Umbilical cord (tissue), 2 donors: ENCODE results near the gene PPP1R13B. TPM values are rescaled to one million over a fixed set of nuclear protein-coding genes. Genes with fewer than 3 reads are reported as not detected.

Experiments
- DNase-seq: peaks from one replicate; pipeline ENCODE4 v3.0.0-alpha.2; 2015; ENCODE audit warnings: low spot score
- total RNA-seq: library from RNA; depleted of rRNA; stranded (reverse); fragments of >200 nt; gene quantifications from one replicate; pipeline ENCODE4 v1.2.3, GENCODE V29; 2014; ENCODE audit warnings: low replicate concordance; ENCODE audit not compliant: insufficient read depth

Gene PPP1R13B
- total RNA-seq, 1 donor from 2014 or later, result 3.4 TPM

DNA sequence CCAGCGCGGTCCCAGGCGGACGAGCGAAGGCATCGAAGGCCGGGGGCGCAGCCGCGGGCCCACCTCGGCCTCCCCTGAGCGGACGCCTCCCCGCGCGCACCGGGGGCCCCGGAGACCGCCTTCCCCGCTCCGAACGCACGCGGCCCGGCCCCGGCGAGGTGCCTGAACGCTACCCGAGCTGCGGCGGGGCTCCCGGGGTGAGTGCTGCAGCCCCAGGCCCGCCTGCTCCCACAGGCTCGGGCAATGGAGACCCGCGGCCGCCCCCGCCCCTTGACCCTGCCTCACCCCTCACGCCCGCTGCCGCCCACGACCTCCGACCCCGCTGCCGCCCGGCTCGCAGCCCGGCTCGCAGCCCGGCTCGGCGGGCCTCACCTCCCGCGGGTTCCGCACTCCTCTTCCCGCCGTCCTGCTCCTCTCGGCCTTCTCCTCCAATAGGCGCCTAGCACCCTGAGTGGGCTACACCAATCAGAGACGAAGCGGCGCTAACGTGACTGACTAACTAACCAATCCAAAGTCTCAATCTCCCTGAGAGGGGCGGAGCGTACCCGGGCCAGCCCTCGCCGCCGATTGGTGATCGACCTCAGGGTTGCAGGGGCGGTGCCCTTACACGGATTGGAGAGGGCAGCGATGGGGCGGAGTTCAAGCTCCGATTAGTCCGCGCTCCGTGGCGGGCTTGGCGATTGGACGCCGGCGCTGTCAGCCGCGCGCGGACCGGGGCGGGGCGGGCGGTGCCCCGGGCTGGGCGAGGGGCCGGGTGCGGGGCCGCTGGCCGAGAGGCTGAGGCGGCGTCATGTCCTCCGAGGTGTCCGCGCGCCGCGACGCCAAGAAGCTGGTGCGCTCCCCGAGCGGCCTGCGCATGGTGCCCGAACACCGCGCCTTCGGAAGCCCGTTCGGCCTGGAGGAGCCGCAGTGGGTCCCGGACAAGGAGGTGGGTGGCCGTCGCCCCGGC, 132.0 kb downstream of the PPP1R13B start, which contains the start of the genes XRCC3 and ZFYVE21:
XRCC3 (minus strand) TSS at position 400 of the 949 bp plus-strand sequence. CDS start 4,364 bp downstream, outside the sequence.
ZFYVE21 (plus strand) TSS at position 759 of the 949 bp plus-strand sequence; CDS start at position 791, 32 bp downstream.
- DNase-seq, result peak; percentile 100

GRCh38 chr14:103714063-103714724, 133.2 kb downstream of the PPP1R13B start:
- DNase-seq, result no peak

- no peak for DNase-seq
Measured at GRCh38 chr14:103713304-103714062, 133.9 kb downstream of the PPP1R13B start.

DNA sequence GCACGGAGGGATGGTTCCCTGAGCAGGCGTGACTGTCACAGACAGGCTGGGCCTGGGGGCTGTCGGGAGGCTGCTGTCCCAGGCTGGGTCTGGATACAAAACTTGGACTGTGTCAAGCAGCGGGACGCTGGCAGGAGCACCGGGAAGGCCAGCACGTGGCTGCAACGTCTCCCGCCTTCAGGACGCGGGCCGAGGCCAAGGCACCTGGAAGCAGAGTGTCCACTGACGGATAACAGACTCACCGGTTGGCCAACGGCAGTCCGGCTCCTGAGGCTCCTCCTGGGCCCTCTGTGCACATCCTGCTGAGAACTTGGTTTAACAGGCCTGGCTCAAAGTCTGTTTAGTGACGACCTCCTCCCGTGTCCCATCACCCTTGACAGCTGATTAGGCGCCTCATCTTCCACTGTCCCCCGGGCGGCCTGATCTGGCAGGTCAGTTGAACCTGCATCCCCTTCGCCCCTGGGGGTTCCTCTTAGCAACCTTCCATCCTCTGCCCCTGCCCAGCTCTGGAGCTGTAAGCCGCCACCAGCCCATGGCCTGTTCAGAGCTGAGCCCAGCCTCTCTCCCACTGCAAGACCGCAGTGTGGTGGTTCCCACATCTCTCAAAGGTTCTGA, 134.6 kb downstream of the PPP1R13B start:
- no peak for DNase-seq

GRCh38 chr14:103711516-103712431, 135.6 kb downstream of the PPP1R13B start:
- no peak for DNase-seq

DNA sequence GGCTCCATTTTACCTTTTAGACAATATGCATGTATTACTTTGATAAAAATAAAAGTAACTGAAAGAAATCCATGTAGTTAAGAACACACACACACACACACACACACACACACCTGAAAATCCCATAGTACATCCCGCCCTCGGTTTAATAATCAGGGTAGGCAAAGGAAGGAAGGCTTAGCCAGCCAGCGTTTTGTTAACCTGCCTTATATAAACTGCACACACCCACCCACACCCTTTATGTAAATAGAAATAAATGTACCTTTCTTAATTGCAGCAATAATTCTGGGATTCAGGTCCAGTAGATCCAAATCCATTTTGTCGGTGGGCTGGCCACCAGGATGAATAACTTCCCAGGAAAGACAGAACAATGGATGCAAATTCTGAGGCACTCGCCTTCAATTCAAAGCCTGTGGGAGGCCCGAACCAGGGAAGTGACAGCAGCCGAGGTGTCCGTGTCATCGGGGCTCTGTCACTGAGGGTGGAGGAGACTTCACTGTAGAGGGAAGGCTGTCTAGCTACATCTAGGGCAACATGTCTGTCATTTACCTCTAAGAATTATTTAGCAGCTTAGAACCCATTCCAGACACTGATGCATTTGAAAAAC, 136.5 kb downstream of the PPP1R13B start:
- DNase-seq, result no peak

GRCh38 chr14:103709814-103710213, 137.6 kb downstream of the PPP1R13B start:
- no peak for DNase-seq

DNA sequence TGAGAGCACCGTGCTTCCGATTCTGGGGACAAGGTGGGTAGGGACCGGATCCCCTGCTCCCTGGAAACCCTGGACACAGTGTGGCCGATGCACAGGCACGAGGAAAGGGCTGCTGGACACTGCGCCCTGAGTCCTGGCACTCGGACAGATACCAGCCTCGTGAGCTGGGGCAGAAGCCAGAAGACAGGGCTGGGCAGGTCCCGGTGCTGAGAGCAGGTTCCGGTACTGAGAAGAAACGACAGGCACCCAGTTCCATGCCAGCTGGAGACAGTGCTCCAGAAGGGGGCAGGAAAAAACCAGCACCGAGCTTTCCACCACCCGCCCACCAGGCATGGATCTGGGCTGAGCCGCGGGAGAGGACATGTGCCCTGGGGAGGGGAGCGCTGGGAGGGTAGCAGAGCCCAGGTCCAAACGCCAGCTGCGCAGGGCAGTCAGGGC, 138.6 kb downstream of the PPP1R13B start:
- no peak for DNase-seq

GRCh38 chr14:103707329-103708263, 139.8 kb downstream of the PPP1R13B start:
- no peak for DNase-seq

- DNase-seq, result no peak
Measured at GRCh38 chr14:103706551-103707328, 140.6 kb downstream of the PPP1R13B start.

GRCh38 chr14:103705504-103706284, 141.7 kb downstream of the PPP1R13B start:
- DNase-seq, result no peak

DNA sequence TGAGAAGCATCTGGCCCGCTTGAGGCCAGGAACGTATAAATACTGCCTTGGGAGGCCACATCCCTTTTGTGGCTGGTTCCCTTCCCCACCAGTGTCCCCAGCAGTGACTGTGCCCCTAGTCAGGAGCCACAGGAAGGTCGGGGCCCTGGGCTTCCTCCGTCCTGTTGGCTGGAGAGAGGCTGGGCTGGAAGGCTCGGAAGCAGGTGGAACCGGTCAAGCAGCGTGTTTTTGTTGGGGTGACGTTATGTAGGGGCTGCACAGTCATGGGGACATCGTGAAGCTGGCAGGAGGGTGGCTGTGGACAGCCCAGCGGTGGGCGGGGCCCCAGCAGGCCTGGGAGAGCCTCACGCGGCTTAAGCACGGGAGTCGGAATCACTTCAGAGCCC, 142.3 kb downstream of the PPP1R13B start:
- peak; percentile 67 for DNase-seq

DNA sequence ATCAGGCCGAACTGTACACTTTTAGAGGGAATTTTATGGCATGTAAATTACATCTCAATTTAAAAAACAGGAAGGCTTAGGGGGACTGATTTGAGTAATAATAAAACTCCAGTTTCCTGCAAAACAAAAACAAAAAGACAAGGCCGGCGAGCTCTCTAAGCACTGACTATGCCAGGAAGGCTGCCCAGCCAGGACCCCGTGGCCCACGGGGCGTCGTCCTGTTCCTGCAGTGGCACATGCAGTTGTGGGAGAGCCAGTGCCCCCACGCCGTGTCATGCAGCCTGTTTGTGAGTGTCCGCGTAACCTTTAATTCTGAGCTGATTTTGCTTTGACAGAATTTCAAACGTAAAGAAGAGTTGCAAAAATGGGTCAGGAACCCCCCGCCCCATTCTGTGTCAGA, 142.7 kb downstream of the PPP1R13B start:
- no peak for DNase-seq

DNA sequence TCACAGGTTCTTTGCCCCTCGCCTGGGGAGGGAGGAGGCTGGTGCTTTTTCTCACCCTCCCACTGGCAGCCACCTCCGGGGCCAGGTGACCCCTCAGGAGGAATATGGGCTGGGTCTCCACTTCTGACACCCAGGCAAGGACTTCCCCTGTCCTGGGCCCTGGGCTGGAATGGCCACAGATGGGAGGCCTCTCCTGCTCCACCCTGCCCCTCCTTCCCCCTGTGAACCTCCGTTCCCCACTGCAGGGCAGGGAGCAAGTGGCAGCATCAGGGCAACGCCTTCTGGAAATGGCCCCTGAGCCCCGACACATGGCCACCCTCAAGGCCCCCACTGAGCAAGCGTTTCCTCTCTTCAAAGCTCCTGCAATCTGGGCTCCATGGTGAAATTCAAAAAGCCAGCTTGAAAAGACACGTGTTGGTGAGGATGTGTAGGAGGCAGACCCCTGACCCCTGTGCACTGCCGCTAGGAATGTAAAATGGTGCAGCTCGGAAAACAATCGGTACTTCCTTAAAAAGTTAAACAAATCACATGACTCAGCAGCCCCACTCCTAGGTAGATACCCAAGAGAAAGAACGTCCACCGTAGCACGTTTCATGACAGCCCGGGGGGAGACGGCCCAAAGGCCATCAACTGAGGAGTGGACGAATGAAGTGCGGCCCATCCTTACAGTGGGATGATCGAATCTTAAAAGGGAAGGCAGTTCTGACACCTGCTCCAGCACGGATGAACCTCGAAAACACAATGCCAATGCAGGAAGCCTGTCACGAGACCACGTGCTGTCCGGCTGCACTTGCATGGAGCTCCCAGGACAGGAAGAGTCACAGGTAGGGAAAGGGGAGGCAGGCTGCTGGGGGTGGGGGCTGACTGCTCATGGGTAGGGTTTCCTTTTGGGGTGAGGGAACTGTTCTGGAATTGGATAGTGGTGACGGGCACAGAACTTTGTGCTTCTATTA, 143.7 kb downstream of the PPP1R13B start:
- no peak for DNase-seq

- DNase-seq, result no peak
Measured at GRCh38 chr14:103702497-103703432, 144.6 kb downstream of the PPP1R13B start.
